Smooth muscle cell (in vitro differentiated cells): ENCODE data around the gene SLC35D3. TPM values are rescaled to one million over a fixed set of nuclear protein-coding genes. Genes with fewer than 3 reads are reported as not detected.
"Not testable (repeated sequence)": the region's sequence is repeated elsewhere in the genome, so short reads cannot be mapped to it uniquely, and the experiment has no call there.

ENCODE experiments used
- DNase-seq: peaks from one replicate; lab custom pipeline; 2025; ENCODE audit not compliant: unreplicated experiment; lab: John Stamatoyannopoulos, UW
- H2AFZ ChIP-seq: fragments of 200-600 bp; sonication (generic); 2 replicates; pipeline ENCODE4 v1.6.0; 2016; ENCODE audit warnings: antibody characterized with exemption, low read depth, mild to moderate bottlenecking
- H3F3A ChIP-seq: fragments of 200-600 bp; sonication (generic); 2 replicates; pipeline ENCODE4 v1.6.0; 2017; ENCODE audit warnings: antibody characterized with exemption, low read depth
- H3K27ac ChIP-seq: fragments of 200-600 bp; sonication (generic); 2 replicates; pipeline ENCODE4 v1.5.1; 2016; ENCODE audit warnings: low read depth, mild to moderate bottlenecking
- H3K27me3 ChIP-seq: fragments of 200-600 bp; sonication (generic); 2 replicates; pipeline ENCODE4 v1.6.1; 2016; ENCODE audit warnings: low read depth, mild to moderate bottlenecking
- H3K36me3 ChIP-seq: fragments of 200-600 bp; sonication (generic); 2 replicates; pipeline ENCODE4 v1.5.1; 2016; ENCODE audit warnings: low read depth
- H3K4me1 ChIP-seq: fragments of 200-600 bp; sonication (generic); 2 replicates; pipeline ENCODE4 v1.5.1; 2016; ENCODE audit warnings: low read depth
- H3K4me2 ChIP-seq: fragments of 200-600 bp; sonication (generic); 2 replicates; pipeline ENCODE4 v1.6.0; 2016; ENCODE audit warnings: mild to moderate bottlenecking
- H3K4me3 ChIP-seq: fragments of 200-600 bp; sonication (generic); 2 replicates; pipeline ENCODE4 v1.5.1; 2016; ENCODE audit warnings: mild to moderate bottlenecking
- H3K79me2 ChIP-seq: fragments of 200-600 bp; sonication (generic); 2 replicates; pipeline ENCODE4 v1.6.0; 2016; ENCODE audit warnings: low read depth, mild to moderate bottlenecking
- H3K9ac ChIP-seq: fragments of 200-600 bp; sonication (generic); 2 replicates; pipeline ENCODE4 v1.6.0; 2016; ENCODE audit warnings: low read depth
- H3K9me3 ChIP-seq: fragments of 200-600 bp; sonication (generic); replicated peaks from 2 replicates; pipeline ENCODE4 v1.5.1; 2016; ENCODE audit warnings: low read depth
- H4K20me1 ChIP-seq: fragments of 200-600 bp; sonication (generic); 2 replicates; pipeline ENCODE4 v1.6.0; 2016; ENCODE audit warnings: low read depth
- WGBS: methylation state at CpG from one replicate; pipeline ENCODE4 v1.1.7; 2016; ENCODE audit warnings: low lambda C conversion rate; 5-methylcytosine and 5-hydroxymethylcytosine counted together
- polyA plus RNA-seq: library from polyadenylated mRNA; unstranded; fragments of >200 nt; fragmentation: Nextera tagmentation; extraction: Ambion mirVana; gene quantifications from 2 replicates; pipeline ENCODE4 v1.2.1, GENCODE V29; 2016
- total RNA-seq: library from RNA; depleted of rRNA; stranded (reverse); fragments of >200 nt; gene quantifications from 2 replicates; pipeline ENCODE4 v1.2.3, GENCODE V29; 2014
- TF ChIP-seq, protein P1 (sequence below): fragments of 200-600 bp; sonication (generic); IDR thresholded peaks from 2 replicates; pipeline ENCODE4 v1.5.1; 2017; ENCODE audit warnings: borderline replicate concordance, mild to moderate bottlenecking, antibody characterized with exemption; ENCODE audit not compliant: insufficient read depth, poor library complexity, severe bottlenecking

The SLC35D3 gene
- total and polyA plus RNA-seq, 2 experiments from 2014 or later, result not detected

- Histone ChIP-seq H3K4me3 (no peak overlapping the region), H3F3A (no peaks in the 10 kb centered on the region), H2AFZ (peak overlapping the region; percentile 52)
Measured at GRCh38 chr6:136956590-136957544, 34.8 kb downstream of the SLC35D3 start.

DNA sequence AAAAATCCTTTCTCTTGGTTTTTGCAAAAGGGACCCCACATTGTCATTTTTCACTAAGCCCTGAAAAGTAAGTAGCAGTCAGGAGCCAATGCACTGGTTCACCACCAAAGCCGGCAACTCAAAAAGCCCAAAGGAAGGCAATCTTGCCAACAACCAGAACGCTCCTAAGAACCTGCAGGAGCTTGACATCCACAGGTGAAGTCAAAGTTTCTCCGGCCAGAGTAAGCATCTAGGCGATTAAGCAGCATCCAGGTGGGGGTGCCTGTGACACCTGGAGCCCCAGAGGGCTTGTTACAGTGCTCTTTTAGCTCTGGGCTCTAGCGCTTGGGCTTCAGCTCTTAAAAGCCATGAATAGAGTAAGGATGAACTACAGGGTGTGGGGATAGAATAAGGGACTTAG, 36.1 kb downstream of the SLC35D3 start:
- no peak overlapping the region for H3K27ac ChIP-seq
- H3K4me2 ChIP-seq, result no peak overlapping the region
- H3K27me3 ChIP-seq, result peaks cover 26% of the 10 kb centered on the region
- no peak for DNase-seq
- H3K79me2 ChIP-seq, result no peaks in the 10 kb centered on the region
- TF ChIP-seq, protein P1, sequence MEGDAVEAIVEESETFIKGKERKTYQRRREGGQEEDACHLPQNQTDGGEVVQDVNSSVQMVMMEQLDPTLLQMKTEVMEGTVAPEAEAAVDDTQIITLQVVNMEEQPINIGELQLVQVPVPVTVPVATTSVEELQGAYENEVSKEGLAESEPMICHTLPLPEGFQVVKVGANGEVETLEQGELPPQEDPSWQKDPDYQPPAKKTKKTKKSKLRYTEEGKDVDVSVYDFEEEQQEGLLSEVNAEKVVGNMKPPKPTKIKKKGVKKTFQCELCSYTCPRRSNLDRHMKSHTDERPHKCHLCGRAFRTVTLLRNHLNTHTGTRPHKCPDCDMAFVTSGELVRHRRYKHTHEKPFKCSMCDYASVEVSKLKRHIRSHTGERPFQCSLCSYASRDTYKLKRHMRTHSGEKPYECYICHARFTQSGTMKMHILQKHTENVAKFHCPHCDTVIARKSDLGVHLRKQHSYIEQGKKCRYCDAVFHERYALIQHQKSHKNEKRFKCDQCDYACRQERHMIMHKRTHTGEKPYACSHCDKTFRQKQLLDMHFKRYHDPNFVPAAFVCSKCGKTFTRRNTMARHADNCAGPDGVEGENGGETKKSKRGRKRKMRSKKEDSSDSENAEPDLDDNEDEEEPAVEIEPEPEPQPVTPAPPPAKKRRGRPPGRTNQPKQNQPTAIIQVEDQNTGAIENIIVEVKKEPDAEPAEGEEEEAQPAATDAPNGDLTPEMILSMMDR, result no peak
- H3K9ac ChIP-seq, result no peak overlapping the region
- H2AFZ ChIP-seq, result no peak overlapping the region
- H3F3A ChIP-seq, result no peaks in the 10 kb centered on the region
- no peaks in the 10 kb centered on the region for H3K36me3 ChIP-seq
- no peaks in the 10 kb centered on the region for H3K9me3 ChIP-seq
- H3K4me3 ChIP-seq, result no peak overlapping the region
- H3K4me1 ChIP-seq, result peaks cover 15% of the 10 kb centered on the region
- WGBS, result 80% methylated on average over 5 of the region's 5 CpGs
- no peaks in the 10 kb centered on the region for H4K20me1 ChIP-seq

More at GRCh38 chr6:136956590-136957544, 34.8 kb downstream of the SLC35D3 start:
- 32% methylated on average over 14 of the region's 14 CpGs for WGBS
- no peaks in the 10 kb centered on the region for H3K36me3 ChIP-seq
- H3K4me1 ChIP-seq, result peaks cover 8% of the 10 kb centered on the region
- H3K79me2 ChIP-seq, result no peaks in the 10 kb centered on the region
- TF ChIP-seq, protein P1, result no peak
- no peaks in the 10 kb centered on the region for H4K20me1 ChIP-seq
- peak overlapping the region; percentile 21 for H3K4me2 ChIP-seq
- no peaks in the 10 kb centered on the region for H3K9me3 ChIP-seq
- no peak for DNase-seq
- H3K27me3 ChIP-seq, result peaks cover 26% of the 10 kb centered on the region
- H3K9ac ChIP-seq, result no peak overlapping the region
- H3K27ac ChIP-seq, result no peak overlapping the region

DNA sequence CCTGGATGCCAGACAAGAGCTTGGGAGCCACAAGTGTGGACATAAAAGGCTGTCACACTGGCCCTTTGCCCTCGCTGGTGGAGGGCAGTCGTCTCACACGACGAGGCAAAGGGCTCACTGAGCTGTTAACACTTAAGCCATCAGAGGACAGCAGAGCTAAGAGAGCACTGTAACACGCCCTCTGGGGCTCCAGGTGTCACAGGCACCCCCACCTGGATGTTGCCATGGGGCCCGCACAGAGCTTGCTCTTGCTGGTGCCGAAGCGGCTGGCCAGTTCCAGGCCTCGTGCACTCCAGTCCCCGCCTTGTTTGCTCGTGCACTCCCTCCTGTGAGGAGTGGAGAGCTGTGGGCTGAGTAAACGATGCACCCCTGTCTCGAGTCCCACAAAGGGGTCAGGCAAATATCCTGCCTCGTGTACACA, 37.4 kb downstream of the SLC35D3 start:
- Histone ChIP-seq H3K4me3 (no peak overlapping the region), H3K9ac (no peak overlapping the region), H3K79me2 (no peaks in the 10 kb centered on the region), H3K4me2 (no peak overlapping the region), H3K9me3 (no peaks in the 10 kb centered on the region), H3K4me1 (peaks cover 15% of the 10 kb centered on the region), H3K36me3 (no peaks in the 10 kb centered on the region), H2AFZ (no peak overlapping the region), H3K27ac (no peak overlapping the region), H4K20me1 (no peaks in the 10 kb centered on the region), H3F3A (no peaks in the 10 kb centered on the region), H3K27me3 (peaks cover 33% of the 10 kb centered on the region)
- no peak for DNase-seq
- WGBS, result 47% methylated on average over 14 of the region's 14 CpGs
- TF ChIP-seq, protein P1, result no peak

DNA sequence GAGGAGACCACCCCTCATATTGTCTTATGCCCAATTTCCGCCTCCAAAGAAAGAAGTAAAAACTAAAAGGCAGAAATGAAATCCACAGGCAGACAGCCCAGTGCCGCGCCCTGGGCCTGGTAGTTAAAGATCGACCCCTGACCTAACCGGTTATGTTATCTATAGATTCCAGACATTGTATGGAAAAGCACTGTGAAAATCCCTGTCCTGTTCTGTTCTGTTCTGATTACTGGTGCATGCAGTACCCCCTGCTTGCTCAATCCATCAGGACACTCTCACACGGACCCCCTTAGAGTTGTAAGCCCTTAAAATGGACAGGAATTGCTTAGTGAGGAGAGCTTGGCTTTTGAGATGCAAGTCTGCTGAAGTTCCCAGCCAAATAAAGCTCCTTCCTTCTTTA, 37.8 kb downstream of the SLC35D3 start:
- not testable (repeated sequence) for H3K4me3 ChIP-seq, H3K36me3 ChIP-seq, DNase-seq, H3K79me2 ChIP-seq, H3K27ac ChIP-seq, H4K20me1 ChIP-seq, H3K4me2 ChIP-seq, H3F3A ChIP-seq, H2AFZ ChIP-seq, H3K9me3 ChIP-seq, H3K9ac ChIP-seq
- WGBS, result 46% methylated on average over 6 of the region's 6 CpGs
- peaks cover 34% of the 10 kb centered on the region for H3K27me3 ChIP-seq
- H3K4me1 ChIP-seq, result peaks cover 15% of the 10 kb centered on the region
